Epithelial cell of proximal tubule (primary cell): Measurements from ENCODE around the gene SERINC1. TPM values are rescaled to one million over a fixed set of nuclear protein-coding genes. Genes with fewer than 3 reads are reported as not detected.
"Not testable (repeated sequence)": the region's sequence is repeated elsewhere in the genome, so short reads cannot be mapped to it uniquely, and the experiment has no call there.

ENCODE experiments used
- DNase-seq: peaks from one replicate; pipeline ENCODE4 v3.0.0-alpha.2; 2011; ENCODE audit warnings: low read depth
- H3K4me3 ChIP-seq: 2 replicates; pipeline ENCODE4 v1.5.1; 2011; ENCODE audit warnings: low read depth, mild to moderate bottlenecking, low read length
- CTCF ChIP-seq: conservative IDR thresholded peaks from 2 replicates; pipeline ENCODE4 v1.5.1; 2012; ENCODE audit warnings: low read depth, mild to moderate bottlenecking, low read length
- total RNA-seq: library from RNA; depleted of rRNA; stranded (reverse); fragments of >200 nt; gene quantifications from 2 replicates; pipeline ENCODE4 v1.2.3, GENCODE V29; 2015

The SERINC1 gene
- total RNA-seq, 1 donor from 2014 or later = 70.5 TPM

- H3K4me3 ChIP-seq = no peak overlapping the region
- no peak for TF ChIP-seq CTCF
- no peak for DNase-seq
Observed at GRCh38 chr6:122458087-122458486, 13.5 kb downstream of the SERINC1 start.

- H3K4me3 ChIP-seq, DNase-seq: not testable (repeated sequence)
Observed at GRCh38 chr6:122455116-122455515, 16.5 kb downstream of the SERINC1 start.

- no peak for DNase-seq
- TF ChIP-seq CTCF = no peak
- H3K4me3 ChIP-seq = no peak overlapping the region
Observed at GRCh38 chr6:122454673-122455072, 16.9 kb downstream of the SERINC1 start.

GRCh38 chr6:122452509-122452908 is 19.1 kb downstream of the SERINC1 start:
- TF ChIP-seq CTCF = no peak
- DNase-seq = no peak
- H3K4me3 ChIP-seq = no peak overlapping the region

- no peak overlapping the region for H3K4me3 ChIP-seq
- no peak for TF ChIP-seq CTCF
Observed at GRCh38 chr6:122449069-122449468, 22.5 kb downstream of the SERINC1 start.

GRCh38 chr6:122445274-122445673 is 26.3 kb downstream of the SERINC1 start:
- DNase-seq = no peak
- no peak overlapping the region for H3K4me3 ChIP-seq
- TF ChIP-seq CTCF = no peak

More at GRCh38 chr6:122449069-122449468, 22.5 kb downstream of the SERINC1 start:
- peak; percentile 41 for DNase-seq

- H3K4me3 ChIP-seq = no peak overlapping the region
- no peak for DNase-seq
- no peak for TF ChIP-seq CTCF
Observed at GRCh38 chr6:122438975-122439374, 32.6 kb downstream of the SERINC1 start.

- DNase-seq = no peak
- TF ChIP-seq CTCF = no peak
- H3K4me3 ChIP-seq = no peak overlapping the region
Observed at GRCh38 chr6:122432816-122433215, 38.8 kb downstream of the SERINC1 start.
